Measurements from ENCODE around the gene UNC5B. TPM values are rescaled to one million over a fixed set of nuclear protein-coding genes. Genes with fewer than 3 reads are reported as not detected.

The UNC5B gene
- total RNA-seq, 1 donor from 2014 or later = 22.4 TPM

GRCh38 chr10:71248210-71248609, 35.8 kb downstream of the UNC5B start:
- no peak for DNase-seq (ENCODE audit: extremely low spot score, unreplicated experiment)
- Mint-ChIP-seq H3K36me3 (no peaks in the 10 kb centered on the region), H3K27me3 (no peaks in the 10 kb centered on the region), H3K27ac (peak overlapping the region; percentile 17), H3K9me3 (no peaks in the 10 kb centered on the region), H3K4me3 (peak overlapping the region; percentile 0), H3K4me1 (ENCODE audit: unreplicated experiment) (peaks cover 70% of the 10 kb centered on the region)
- no peak for TF ChIP-seq CTCF (conservative IDR thresholded peaks at IDR 0.05)

DNA sequence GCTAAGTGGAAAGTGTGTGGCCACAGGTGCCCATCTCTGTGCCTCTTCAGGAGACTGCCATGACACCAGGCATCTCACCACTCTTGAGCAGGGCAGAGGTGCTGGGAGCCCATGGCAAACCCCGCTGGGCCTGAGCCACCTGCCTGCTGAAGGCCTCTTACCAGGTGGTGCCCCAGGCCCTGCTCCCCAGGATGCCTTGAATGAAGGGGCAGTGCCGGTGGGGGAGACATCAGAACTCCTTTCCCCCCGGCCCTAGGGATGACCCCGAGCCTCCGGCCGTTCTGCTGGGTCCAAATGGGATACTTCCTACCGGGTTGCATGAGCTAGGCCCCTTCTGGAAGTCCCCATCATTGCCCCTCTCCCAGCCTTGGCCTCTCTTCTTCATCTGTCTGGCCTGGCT, 37.6 kb downstream of the UNC5B start:
- no peaks in the 10 kb centered on the region for H3K9me3 Mint-ChIP-seq
- no peak for TF ChIP-seq CTCF (conservative IDR thresholded peaks at IDR 0.05)
- DNase-seq (ENCODE audit: extremely low spot score, unreplicated experiment) = no peak
- no peak overlapping the region for H3K4me3 Mint-ChIP-seq
- H3K27me3 Mint-ChIP-seq = no peaks in the 10 kb centered on the region
- H3K4me1 Mint-ChIP-seq (ENCODE audit: unreplicated experiment) = peaks cover 60% of the 10 kb centered on the region
- no peaks in the 10 kb centered on the region for H3K36me3 Mint-ChIP-seq
- H3K27ac Mint-ChIP-seq = peak overlapping the region; percentile 22

DNA sequence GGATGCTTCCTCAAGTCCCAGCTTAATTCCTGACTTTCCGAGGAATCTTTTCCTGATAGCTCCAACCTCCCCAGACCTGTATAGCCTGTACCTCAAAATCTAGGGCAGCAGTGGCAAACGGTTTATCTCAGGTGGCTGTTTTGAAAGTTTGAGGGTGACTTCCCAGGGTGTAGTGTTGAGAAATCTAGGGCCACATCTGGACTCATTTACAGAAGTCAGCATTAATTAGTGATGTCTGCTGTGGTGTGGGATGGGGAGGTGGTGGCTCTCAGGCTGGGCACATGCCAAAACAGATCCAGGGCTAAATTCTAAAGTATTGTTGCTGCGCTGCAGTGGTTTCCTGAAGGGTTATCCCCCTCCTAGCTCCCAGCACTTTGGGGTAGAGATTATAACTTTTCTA, 38.0 kb downstream of the UNC5B start:
- Mint-ChIP-seq H3K36me3 (no peaks in the 10 kb centered on the region), H3K27ac (peak overlapping the region; percentile 22), H3K4me1 (ENCODE audit: unreplicated experiment) (peaks cover 61% of the 10 kb centered on the region), H3K4me3 (no peak overlapping the region), H3K9me3 (no peaks in the 10 kb centered on the region), H3K27me3 (no peaks in the 10 kb centered on the region)
- DNase-seq (ENCODE audit: extremely low spot score, unreplicated experiment) = no peak
- no peak for TF ChIP-seq CTCF (conservative IDR thresholded peaks at IDR 0.05)

DNA sequence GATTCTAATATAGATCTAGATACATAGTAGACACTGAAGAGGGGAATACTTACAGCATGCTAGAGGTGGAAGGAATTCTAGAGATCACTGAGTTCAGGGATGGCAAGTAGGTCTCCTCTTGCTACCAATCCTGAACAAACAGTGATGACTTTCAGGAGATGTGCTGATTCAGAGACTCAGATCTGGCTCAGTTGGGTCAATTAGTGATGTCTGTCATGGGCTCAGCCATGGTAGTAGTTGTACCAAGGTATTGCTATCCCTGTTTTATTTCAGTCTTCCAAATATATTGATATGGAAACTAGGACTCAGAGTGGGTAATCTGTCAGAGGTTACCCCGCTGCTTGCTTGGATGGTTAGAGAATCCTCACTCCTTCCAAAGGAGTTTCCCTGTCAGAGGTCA, 38.5 kb downstream of the UNC5B start:
- DNase-seq (ENCODE audit: extremely low spot score, unreplicated experiment) = no peak
- TF ChIP-seq CTCF (conservative IDR thresholded peaks at IDR 0.05) = no peak
- no peaks in the 10 kb centered on the region for H3K36me3 Mint-ChIP-seq
- H3K4me3 Mint-ChIP-seq = no peak overlapping the region
- no peaks in the 10 kb centered on the region for H3K9me3 Mint-ChIP-seq
- H3K27me3 Mint-ChIP-seq = no peaks in the 10 kb centered on the region
- H3K27ac Mint-ChIP-seq = peak overlapping the region; percentile 22
- H3K4me1 Mint-ChIP-seq (ENCODE audit: unreplicated experiment) = peaks cover 65% of the 10 kb centered on the region

- peaks cover 65% of the 10 kb centered on the region for H3K4me1 Mint-ChIP-seq (ENCODE audit: unreplicated experiment)
- no peaks in the 10 kb centered on the region for H3K36me3 Mint-ChIP-seq
- H3K9me3 Mint-ChIP-seq = no peaks in the 10 kb centered on the region
- H3K27me3 Mint-ChIP-seq = no peaks in the 10 kb centered on the region
- no peak for TF ChIP-seq CTCF (conservative IDR thresholded peaks at IDR 0.05)
- H3K27ac Mint-ChIP-seq = peak overlapping the region; percentile 22
- no peak for DNase-seq (ENCODE audit: extremely low spot score, unreplicated experiment)
- peak overlapping the region; percentile 20 for H3K4me3 Mint-ChIP-seq
Measured at GRCh38 chr10:71251319-71251718, 38.9 kb downstream of the UNC5B start.

DNA sequence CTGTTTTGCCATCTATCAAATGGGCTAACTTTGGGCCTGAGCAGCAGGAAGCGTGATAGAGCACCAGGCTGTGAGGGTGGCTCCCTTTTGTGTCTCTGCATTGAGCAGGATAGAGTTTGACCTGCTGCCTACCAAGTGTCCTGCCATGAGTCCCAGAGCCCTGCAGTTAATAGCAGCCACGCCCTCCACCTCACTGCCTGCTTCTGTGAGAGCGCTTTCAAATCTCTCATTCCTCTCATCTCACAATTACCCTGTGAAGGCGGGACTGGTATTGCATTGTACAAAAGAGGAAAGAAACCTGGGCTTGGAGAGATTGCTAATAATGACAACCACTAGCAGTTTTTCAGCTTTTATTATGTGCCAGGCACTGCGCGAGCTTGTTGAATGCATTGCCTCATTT, 39.9 kb downstream of the UNC5B start:
- Mint-ChIP-seq H3K27me3 (no peaks in the 10 kb centered on the region), H3K4me1 (ENCODE audit: unreplicated experiment) (peaks cover 60% of the 10 kb centered on the region), H3K27ac (peak overlapping the region; percentile 82), H3K4me3 (peak overlapping the region; percentile 40), H3K9me3 (no peaks in the 10 kb centered on the region), H3K36me3 (no peaks in the 10 kb centered on the region)
- no peak for DNase-seq (ENCODE audit: extremely low spot score, unreplicated experiment)
- TF ChIP-seq CTCF (conservative IDR thresholded peaks at IDR 0.05) = no peak
